GM21515 (cell line): ENCODE results near the gene SEPHS2.

Source experiments
- ATAC-seq: cut with Tn5 transposase; IDR thresholded peaks from one replicate; pipeline ENCODE4 v1.9.1; 2021; ENCODE audit not compliant: unreplicated experiment

Gene SEPHS2

DNA sequence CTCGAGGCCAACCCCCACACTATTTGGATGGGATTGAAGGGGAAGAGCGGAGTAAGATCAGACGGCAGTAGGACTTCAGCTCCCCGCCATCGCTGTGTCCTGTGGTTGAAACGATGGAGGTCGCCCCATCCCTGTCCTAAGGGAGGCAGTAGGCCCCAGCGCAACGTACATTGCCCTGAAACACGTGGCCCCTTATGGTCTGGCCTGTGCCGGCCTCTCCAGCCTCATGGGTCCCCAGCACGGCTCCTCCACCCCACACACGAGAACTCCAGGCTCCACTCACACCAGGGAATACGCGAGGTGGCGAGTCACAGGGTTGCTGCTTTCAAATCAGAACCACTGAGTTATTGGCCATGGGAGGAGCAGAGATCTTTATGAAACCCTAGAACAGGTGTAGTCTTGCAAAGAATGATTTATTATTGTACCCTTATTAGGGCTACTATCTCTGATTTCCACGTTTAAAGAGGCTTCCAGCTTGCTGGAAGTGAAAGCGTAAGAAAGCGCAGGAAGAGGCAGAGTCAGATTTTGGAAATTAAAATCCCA, 15.2 kb downstream of the SEPHS2 start:
- ATAC-seq: peak; percentile 14

DNA sequence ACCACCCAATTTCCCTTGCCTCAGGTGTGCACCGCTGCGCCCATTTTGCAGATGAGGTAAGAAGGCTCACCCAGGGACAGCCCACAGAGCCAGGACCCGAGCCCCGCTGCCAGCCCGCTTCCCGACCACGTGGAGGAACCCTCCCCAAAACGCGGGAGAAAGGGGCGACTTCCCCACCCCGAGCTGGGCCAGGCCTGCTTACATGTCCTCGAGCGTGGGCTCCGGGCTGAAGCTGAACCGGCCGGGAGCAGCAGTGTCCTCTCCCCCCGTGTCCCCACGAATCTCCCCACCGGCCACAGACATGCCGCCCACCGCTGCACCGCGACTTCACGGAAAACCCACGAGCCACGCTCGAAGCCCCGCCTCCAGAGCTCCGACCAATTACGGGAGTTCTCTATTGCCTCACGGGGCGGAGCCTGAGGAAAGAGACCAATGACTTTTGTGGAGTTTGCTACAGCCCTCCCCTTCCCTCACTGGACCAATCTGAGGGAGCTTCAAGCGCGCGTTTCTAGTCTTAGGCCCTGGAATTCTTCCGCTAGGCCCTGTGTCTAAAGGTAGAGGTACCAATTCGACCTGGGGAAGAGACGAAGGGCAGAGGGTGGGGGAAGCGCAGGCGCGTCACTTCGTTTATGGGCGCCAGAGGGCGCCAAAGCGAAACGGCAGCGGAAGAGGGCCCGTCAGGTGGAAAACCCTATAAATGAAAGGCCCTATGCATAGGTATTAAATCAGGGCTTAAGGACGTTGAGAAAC, 15.8 kb downstream of the SEPHS2 start, which contains the start of gene DCTPP1:
Gene DCTPP1, minus strand, starts transcription at position 353 of the 750 bp plus-strand sequence. Its CDS starts 50 bp downstream, at position 303.
- peak; percentile 89 for ATAC-seq

DNA sequence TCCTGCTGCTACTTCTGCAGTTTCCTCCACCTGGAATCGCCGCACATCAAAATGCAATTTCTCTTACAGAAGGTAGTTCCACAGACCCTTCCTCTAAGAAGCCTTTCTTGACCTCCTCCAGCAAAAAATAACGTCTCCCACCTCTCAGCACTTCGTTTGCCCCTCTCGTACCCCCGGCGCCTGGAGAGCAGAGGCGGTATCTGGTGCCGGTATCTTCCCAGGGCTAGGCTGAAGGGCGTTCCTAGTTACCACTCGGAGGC, 16.3 kb downstream of the SEPHS2 start:
- no peak for ATAC-seq

DNA sequence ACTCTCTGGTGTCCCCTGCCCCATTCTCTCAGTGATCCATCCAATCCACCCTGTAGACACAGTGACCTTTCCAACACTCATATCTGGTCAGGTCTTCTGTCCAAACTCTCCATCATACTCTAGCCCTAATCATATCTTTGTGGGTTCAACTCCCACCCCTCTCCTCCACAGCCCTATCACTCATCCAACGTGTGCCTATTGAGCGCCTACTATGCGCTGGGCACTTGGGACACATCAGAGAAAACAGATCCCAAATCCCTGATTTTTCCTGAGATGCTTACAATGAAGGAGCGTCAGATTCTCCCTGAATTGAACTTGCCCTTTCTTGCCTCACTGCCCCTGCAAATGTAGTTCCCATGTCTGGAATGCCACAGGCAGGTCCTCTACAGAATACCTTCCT, 17.6 kb downstream of the SEPHS2 start:
- ATAC-seq: no peak

DNA sequence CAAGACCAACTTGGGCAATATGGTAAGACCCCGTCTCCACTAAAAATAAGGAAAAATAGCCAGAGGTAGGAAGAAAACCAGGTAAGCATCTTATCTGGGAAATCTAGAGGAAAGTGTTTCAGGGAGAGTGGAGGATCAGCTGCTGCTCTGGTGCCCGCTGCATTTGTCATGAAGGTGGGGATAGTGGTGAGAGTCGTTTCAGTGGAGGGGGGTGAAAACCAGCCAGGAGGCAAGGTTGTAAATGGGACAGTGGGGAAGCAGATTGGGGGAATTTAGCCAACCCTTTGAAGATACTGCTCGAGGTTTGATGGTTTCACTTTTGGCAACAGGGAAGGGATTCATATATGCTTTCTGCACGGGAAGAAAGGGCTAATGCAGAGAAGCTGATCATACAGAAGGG, 24.7 kb downstream of the SEPHS2 start:
- no peak for ATAC-seq

DNA sequence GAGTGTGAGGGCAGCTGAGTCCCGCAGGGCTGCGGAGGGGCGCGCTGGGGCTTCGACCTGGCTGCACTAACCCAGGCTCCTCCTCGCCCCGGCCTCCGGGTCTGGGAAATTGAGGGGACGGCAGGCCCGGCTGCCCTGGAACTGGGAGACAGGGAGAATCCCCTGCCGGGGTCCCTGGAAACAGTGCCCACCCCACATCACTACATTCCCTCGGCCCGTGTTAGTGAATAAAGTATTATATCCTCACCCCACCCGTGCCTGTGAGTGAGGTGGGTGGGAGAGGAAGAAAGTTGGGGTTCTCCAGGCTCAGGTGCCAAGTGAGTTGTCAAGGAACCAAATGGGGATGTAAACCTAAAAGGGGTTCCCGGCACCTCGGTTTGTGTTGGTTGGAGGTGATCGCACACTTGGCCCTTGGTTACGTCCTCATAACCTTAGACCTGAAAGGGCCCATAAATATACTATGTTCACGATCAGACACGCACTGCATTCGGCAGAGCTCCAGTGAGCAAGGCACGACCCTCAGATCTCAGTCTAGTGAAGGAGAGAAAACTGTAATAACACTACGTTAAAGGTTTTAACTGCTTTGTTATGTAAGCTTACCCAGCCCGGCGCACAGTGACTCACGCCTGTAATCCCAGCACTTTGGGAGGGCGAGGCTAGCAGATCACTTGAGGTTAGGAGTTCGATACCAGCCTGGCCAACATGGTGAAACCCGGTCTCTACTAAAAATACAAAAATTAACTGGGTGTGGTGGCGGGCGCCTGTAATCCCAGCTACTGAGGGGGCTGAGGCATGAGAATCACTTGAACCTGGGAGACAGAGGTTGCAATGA, 27.1 kb downstream of the SEPHS2 start:
- no peak for ATAC-seq

DNA sequence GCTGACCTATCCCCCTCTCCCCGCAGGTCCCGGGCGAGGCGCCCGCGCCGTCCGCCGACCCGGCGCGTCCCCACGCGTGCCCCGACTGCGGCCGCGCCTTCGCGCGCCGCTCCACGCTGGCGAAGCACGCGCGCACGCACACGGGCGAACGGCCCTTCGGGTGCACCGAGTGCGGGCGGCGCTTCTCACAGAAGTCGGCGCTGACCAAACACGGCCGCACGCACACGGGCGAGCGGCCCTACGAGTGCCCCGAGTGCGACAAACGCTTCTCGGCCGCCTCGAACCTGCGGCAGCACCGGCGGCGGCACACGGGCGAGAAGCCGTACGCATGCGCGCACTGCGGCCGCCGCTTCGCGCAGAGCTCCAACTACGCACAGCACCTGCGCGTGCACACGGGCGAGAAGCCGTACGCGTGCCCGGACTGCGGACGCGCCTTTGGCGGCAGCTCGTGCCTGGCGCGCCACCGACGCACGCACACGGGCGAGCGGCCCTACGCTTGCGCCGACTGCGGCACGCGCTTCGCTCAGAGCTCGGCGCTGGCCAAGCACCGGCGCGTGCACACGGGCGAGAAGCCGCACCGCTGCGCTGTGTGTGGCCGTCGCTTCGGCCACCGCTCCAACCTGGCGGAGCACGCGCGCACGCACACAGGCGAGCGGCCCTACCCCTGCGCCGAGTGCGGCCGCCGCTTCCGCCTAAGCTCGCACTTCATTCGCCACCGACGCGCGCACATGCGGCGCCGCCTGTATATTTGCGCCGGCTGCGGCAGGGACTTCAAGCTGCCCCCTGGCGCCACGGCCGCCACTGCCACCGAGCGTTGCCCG, 27.9 kb downstream of the SEPHS2 start:
- peak; percentile 72 for ATAC-seq

DNA sequence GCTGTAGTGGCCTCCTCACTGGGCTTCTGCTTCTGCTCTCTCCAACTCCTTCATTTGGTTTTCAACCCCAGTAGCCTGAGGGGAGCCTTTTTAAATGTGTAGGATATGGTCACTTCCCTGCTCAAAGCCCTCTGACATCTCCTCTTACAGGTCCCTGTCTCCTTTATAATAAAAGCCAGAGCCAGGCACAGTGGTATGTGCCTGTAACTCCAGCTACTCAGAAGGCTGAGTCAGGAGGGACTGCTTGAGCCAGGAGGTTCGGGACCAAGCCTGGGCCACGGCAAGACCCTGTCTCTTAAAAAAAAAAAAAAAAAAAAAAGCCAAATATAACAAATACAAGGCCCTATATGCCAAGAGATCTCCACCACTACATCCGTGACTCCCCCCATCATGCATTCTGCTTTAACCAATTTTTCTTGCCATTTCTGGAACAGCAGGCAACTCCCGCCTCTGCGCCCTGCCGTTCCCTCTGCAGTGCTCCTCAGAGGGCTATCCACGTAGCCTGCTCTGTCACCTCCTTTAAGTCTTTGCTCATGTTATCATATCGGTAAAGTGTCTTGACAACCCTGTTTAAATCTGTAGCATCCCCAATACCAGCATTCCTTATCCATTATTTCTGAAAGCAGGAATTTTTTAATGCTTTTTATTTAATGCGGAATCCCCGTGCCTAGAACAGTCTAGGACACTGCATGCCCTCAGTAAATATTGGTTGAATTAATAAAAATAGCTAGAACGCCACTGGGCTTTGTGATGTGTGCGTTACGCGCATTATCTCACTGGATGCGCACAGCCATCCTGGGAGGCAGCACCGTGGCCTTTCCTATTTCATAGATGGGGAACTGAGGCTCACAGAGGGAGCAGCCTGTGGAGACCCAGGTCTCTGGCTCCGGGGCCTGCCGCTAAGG, 28.8 kb downstream of the SEPHS2 start:
- ATAC-seq: no peak

DNA sequence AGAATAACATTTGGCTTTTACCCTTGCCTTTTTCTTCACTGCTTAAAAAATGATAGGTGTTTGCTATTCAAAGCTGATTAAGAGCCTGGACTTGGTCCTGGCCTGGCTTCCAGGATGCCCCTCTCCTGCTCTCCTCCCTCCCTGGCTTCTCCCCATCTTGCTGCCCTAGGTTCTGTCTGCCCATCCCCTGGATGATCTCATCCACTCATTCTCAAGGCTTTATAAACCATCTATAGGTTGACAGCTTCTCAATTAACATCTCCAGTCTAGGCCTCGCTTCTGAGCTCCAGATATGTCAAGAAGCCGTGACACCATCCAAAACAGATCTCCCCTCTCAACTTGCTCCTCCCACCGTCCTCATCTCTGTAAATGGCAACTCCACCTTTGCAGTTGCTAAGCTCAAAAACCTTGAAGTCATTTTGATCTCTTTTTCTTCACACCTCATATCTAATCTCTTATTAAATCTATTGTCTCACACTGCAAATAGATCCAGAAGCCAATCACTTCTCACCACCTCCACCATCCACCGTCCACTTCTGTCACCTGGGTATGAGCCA, 29.5 kb downstream of the SEPHS2 start:
- no peak for ATAC-seq

DNA sequence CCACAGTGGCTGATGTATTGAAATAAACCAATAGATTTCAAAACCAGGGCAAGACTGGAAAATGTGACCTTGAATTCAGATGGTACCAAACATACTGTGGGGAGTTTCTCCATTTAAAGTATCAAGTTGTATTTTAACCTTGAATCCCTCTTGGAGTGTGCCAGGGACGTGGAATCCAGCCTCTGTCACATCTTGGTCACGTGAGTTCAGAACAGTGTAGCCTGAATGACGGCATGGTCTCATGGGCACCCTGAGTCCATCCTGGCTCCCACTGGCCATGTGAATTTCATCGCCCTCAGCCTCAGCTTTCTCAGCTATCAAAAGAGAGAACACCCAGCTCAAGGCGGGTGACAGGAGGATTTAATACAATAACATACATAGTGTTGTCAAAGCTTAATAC, 31.5 kb downstream of the SEPHS2 start:
- ATAC-seq: no peak

DNA sequence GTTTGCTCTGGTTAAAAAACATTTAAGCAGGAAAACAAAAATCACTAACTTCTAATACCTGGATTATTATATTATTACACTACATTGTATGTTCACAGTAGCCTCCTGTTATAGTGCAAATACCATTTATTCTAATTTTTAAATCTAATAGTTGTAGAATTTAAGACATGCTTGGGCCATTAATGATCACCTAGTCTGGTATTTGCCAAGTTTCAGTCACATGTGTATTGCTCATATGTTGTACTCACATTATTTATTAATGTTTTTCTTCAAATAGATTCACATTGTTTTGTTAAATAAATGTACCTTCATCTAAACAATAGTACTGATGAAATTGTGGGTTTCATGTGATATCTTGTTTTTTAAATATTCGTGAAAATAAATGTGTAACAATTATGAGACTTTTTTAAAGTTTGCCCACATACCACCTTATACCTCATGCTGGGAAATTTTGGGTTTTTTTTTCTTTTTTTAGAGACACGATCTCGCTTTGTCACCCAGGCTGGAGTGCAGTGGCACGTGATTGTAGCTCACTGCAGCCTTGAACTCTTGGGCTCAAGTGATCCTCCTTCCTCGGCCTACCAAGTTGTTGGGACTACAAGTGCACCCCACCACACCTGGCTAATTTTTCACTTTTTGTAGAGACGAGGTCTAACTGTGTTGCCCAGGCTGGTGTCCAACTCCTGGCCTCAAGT, 32.4 kb downstream of the SEPHS2 start:
- ATAC-seq: no peak

DNA sequence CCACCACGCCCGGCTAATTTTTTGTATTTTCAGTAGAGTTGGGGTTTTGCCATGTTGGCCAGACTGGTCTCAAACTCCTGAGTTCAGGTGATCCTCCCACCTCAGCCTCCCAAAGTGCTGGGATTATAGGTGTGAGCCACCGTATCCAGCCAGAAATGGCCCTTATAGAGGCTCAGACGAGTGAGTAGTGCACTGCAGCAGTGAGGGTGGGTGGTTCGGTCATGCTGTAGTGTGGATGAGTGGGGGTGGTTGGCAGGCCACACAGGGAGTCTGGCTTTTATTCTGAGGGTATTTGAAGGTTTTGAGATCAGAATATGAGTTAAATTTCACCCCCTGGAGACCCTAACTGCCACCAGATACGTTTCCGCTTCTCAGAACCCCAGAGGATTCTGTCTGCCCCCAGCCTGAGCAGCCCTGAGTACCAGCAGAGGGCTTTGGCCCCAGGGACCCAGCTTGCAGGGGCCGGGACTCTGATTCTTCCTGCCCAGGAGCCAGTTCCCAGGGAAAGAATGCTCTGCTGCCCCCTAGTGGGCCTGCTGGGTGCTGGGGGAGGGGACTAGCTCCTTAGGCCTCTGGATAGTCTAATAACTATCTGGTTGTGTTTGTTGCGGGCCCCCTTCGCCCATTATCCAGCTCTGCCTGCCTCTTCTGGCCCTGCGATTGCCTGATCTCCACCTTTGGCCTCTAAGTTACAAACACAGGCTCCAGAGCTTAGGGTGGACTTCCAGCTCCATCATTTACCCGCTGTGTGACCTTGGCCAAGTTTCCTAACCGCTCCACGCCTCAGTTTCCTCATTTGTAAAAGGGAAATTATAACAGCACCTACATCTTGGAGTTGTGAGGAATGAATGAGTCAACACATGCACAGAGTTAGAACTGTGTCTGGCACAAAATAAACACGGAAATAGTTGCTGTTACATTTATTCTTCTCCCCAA, 36.3 kb downstream of the SEPHS2 start:
- no peak for ATAC-seq

DNA sequence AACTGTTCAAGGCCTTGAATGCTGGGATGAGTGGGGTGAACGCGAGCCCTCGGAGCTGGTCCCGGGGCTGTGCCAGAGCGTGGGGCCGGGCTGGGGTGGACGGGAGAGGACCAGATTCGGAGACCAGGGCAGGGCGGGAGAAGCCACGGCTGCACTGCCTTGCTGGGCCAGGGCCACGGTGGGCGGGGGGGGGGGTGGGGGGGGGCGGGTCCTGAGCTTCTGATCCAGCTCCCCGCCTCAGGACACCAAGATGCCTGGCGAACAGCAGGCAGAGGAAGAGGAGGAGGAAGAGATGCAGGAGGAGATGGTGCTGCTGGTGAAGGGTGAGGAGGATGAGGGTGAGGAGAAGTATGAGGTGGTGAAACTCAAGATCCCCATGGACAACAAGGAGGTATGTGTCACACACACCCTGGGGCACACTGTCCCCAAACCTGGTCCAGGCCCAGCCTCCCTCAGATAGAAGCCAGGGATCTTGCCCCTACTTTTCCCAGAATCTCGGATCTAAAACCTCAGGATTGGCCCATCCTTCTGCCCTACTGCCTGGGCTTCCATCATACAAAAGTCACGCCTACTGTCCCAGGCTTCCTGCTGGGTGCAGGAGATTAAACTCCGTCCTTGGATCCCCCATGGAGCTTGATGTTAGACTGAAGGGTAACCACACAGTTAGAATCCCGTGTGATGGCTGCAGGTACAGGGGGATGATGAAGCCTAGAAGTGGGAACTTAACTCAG, 37.7 kb downstream of the SEPHS2 start:
- ATAC-seq: no peak

DNA sequence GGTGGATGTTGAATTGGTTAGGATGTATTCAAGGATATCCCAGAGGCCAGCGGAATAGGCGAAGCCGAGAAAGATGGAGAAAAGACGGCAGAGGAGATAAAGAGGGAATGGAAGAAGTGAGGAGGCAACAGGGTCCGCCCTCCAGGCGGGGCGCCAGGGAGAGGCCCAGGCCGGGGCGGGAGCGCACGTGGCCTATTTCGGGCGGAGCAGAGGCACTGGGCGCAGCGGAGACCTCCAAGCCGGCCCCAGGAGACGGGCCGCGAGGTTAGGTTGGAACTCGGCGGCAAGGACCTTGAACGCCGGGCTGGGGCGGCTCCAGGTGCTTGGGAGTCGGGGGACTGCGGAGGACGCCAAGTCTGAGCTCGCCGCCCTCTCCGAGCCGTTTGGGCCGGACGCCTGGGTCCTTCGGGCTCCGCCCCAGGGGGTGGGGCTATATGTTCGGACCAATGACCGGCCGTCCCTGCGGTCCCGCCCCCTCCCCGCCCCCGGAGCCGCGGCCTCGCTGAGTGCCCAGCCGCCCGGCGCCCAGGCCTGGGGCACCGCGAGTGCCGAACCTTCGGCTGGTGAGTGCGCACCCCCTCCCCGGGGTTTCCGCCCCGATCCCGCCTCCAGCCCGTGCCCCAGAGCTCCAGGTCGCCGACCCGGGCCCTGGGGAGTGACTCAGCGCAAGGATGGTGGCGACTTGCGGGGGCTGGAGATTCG, 38.4 kb downstream of the SEPHS2 start, which contains the start of gene ZNF771:
Gene ZNF771, plus strand, starts transcription at position 505 of the 702 bp plus-strand sequence. CDS start 448 bp downstream, outside the sequence.
- ATAC-seq: peak; percentile 68

DNA sequence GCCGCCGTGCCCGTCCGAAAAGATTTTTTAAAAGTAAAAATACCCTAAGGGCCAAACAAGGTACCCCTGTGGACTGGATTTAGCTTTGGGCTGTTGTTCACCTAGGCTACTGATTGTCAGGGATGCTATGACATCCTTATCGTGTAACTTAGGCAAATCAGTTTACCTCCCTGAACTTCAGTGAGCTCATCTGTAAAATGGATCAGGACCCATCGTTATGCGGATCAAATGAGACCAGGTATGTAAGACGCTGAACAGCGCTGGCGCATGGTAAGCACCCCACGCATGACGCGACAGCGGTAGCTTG, 38.9 kb downstream of the SEPHS2 start:
- ATAC-seq: peak; percentile 23

DNA sequence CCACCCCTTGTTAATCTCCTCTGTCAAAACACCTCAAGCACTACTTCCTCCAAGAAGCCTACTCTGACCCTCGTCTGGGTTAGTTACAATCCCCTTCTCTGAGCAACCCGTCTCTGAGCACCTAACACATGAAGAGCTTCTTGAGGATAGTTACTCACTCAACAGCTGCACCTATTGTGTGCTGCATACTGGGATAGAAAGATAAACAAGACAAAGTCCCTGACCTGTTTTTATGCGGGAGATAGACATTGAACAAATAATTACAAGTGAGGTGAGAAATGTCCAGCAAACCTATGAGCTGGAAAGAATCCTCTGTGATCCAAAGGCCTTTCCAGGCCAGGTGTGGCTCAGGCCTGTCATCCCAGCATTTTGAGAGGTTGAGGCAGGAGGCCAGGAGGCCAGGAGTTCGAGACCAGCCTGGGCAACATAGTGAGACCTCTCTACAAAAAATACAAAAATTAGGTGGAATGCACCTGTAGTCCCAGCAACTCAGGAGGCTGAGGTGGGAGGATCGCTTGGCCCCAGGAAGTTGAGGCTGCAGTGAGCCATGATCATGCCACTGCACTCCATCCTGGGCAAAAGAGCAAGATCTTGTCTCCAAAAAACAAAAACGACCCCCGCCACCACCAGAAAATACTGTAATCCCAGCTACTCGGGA, 43.8 kb downstream of the SEPHS2 start:
- ATAC-seq: no peak
